Left cardiac atrium (tissue), 4 donors: Measurements from ENCODE around the gene ADAP1. TPM values are rescaled to one million over a fixed set of nuclear protein-coding genes. Genes with fewer than 3 reads are reported as not detected.

Experiments
- ATAC-seq, 2 donors: fragments of 200-7000 bp; cut with Tn5 transposase; one replicate each; pipeline ENCODE4 v1.9.1; 2020; ENCODE audit warnings: mild to moderate bottlenecking in 2 of 2, moderate library complexity in 2 of 2
- DNase-seq: peaks from one replicate; pipeline ENCODE4 v3.0.0-alpha.2; 2020
- intact Hi-C, 2 donors: fragments of 100-400 bp; cut with DNase I; formaldehyde crosslinking; loops; one replicate each; pipeline versions ENCODE4 v1.14.1 to v1.15.1; 2022 to 2023
- total RNA-seq, 2 donors: library from RNA; stranded (reverse); fragmentation: NEBNext Ultra II Directional; extraction: Animal tissue kit (Norgen Biotek cat#: 25700); gene quantifications; one replicate each; pipeline ENCODE4 v1.2.1, GENCODE V29; 2021
- donor health status: DM: no; HTN: yes; CAD: no.
- donor health status: DM: no; HTN: yes; CAD: no; lungs with severe emphysema.
- donor health status: DM: yes; HTN: yes; CAD: no.
- donor health status: Dilated cardiomyopathy.

ADAP1 gene
- total RNA-seq, 2 donors from 2014 or later, result 6.9 to 8.2 TPM

- intact Hi-C loops, result no loop called here
- no peak for DNase-seq
- no peak for ATAC-seq
Observed at GRCh38 chr7:903921-904755, 50.3 kb downstream of the ADAP1 start.

- no peak for DNase-seq
- ATAC-seq, result no peak
- intact Hi-C loops, result no loop called here
Observed at GRCh38 chr7:902996-903395, 51.5 kb downstream of the ADAP1 start.

- intact Hi-C loops, result no loop called here
- ATAC-seq (peak; percentile 60 to 77), DNase-seq (peak; percentile 88)
Observed at GRCh38 chr7:901388-902154, 52.9 kb downstream of the ADAP1 start.

GRCh38 chr7:901041-901387 lies 53.5 kb downstream of the ADAP1 start:
- ATAC-seq (peak in 1 of 2 donors; percentile 2), DNase-seq (no peak)
- intact Hi-C loops, result no loop called here

GRCh38 chr7:900331-901040 lies 54.0 kb downstream of the ADAP1 start:
- no peak for DNase-seq
- no peak for ATAC-seq
- intact Hi-C loops, result no loop called here

GRCh38 chr7:899806-900205 lies 54.7 kb downstream of the ADAP1 start:
- no peak for DNase-seq
- intact Hi-C loops, result no loop called here

GRCh38 chr7:898855-899681 lies 55.4 kb downstream of the ADAP1 start:
- DNase-seq, result no peak
- ATAC-seq, result no peak
- intact Hi-C loops, result no loop called here

More at GRCh38 chr7:899806-900205, 54.7 kb downstream of the ADAP1 start:
- ATAC-seq, result no peak

GRCh38 chr7:898460-898854 lies 56.0 kb downstream of the ADAP1 start:
- no peak for DNase-seq
- intact Hi-C loops, result no loop called here
- no peak for ATAC-seq

GRCh38 chr7:897771-898376 lies 56.6 kb downstream of the ADAP1 start:
- DNase-seq (peak; percentile 60), ATAC-seq (peak; percentile 8 to 27)
- intact Hi-C loops, result no loop called here

GRCh38 chr7:897086-897485 lies 57.4 kb downstream of the ADAP1 start:
- DNase-seq, result no peak
- intact Hi-C loops, result no loop called here
- ATAC-seq, result no peak

- ATAC-seq, result no peak
- intact Hi-C loops, result no loop called here
- no peak for DNase-seq
Observed at GRCh38 chr7:896346-897075, 58.0 kb downstream of the ADAP1 start.

GRCh38 chr7:895451-896052 lies 58.9 kb downstream of the ADAP1 start:
- intact Hi-C loops, result no loop called here
- ATAC-seq, result no peak
- DNase-seq, result no peak

GRCh38 chr7:894927-895450 lies 59.5 kb downstream of the ADAP1 start:
- no peak for DNase-seq
- no peak for ATAC-seq
- intact Hi-C loops, result no loop called here

GRCh38 chr7:894164-894867 lies 60.2 kb downstream of the ADAP1 start:
- intact Hi-C loops, result no loop called here
- DNase-seq, result no peak
- ATAC-seq, result no peak

GRCh38 chr7:893686-894085 lies 60.8 kb downstream of the ADAP1 start:
- DNase-seq, result no peak

GRCh38 chr7:892648-893593 lies 61.6 kb downstream of the ADAP1 start:
- DNase-seq, result no peak
- no peak for ATAC-seq
- intact Hi-C loops, result no loop called here

More at GRCh38 chr7:893686-894085, 60.8 kb downstream of the ADAP1 start:
- ATAC-seq, result no peak
- intact Hi-C loops, result no loop called here
